Non-pigmented ciliary epithelial cell (primary cell): ENCODE data around the gene NXF1.
A peak's percentile ranks its signal among the peaks of the same experiment; 100 is the strongest.
"Not testable (repeated sequence)": the region's sequence is repeated elsewhere in the genome, so short reads cannot be mapped to it uniquely, and the experiment has no call there.

Experiments
- DNase-seq: peaks from one replicate; pipeline ENCODE4 v3.0.0-alpha.2; 2010; ENCODE audit warnings: low read depth

The NXF1 gene

GRCh38 chr11:62787005-62787759, 18.1 kb downstream of the NXF1 start, which contains the start of gene TMEM179B:
TMEM179B (plus strand) TSS chr11:62787402; CDS start chr11:62787432, 30 bp downstream.
- DNase-seq = peak; percentile 93

GRCh38 chr11:62786318-62787004, 18.8 kb downstream of the NXF1 start:
- DNase-seq = no peak

- DNase-seq = no peak
These were observed 22.5 kb downstream of the NXF1 start for GRCh38 chr11:62782753-62783152.

- no peak for DNase-seq
These were observed 26.8 kb downstream of the NXF1 start for GRCh38 chr11:62778441-62778840.

- DNase-seq = no peak
These were observed 27.9 kb downstream of the NXF1 start for GRCh38 chr11:62777389-62777788.

- no peak for DNase-seq
These were observed 29.6 kb downstream of the NXF1 start for GRCh38 chr11:62775646-62776045.

- no peak for DNase-seq
These were observed 30.8 kb downstream of the NXF1 start for GRCh38 chr11:62774407-62774806.

- DNase-seq = peak; percentile 80
These were observed 33.9 kb downstream of the NXF1 start, which contains the start of gene TAF6L for GRCh38 chr11:62771144-62772021. TAF6L (plus strand) TSS chr11:62771396; CDS start chr11:62775784, 4,388 bp downstream.

GRCh38 chr11:62770778-62771143, 34.5 kb downstream of the NXF1 start:
- no peak for DNase-seq

GRCh38 chr11:62760867-62761227, 44.4 kb downstream of the NXF1 start:
- DNase-seq = not testable (repeated sequence)

GRCh38 chr11:62757846-62758788, 47.1 kb downstream of the NXF1 start:
- no peak for DNase-seq

GRCh38 chr11:62755086-62755615, 50.1 kb downstream of the NXF1 start:
- DNase-seq = no peak

- peak; percentile 99 for DNase-seq
These were observed 51.3 kb downstream of the NXF1 start, which contains the start of gene ZBTB3 for GRCh38 chr11:62753736-62754603. ZBTB3 (minus strand) TSS chr11:62754160; CDS start chr11:62753664, 496 bp downstream.

- DNase-seq = no peak
These were observed 52.1 kb downstream of the NXF1 start for GRCh38 chr11:62752994-62753735.

- DNase-seq = no peak
These were observed 53.0 kb downstream of the NXF1 start for GRCh38 chr11:62752177-62752785.

GRCh38 chr11:62749931-62750330, 55.3 kb downstream of the NXF1 start:
- not testable (repeated sequence) for DNase-seq

- no peak for DNase-seq
These were observed 57.6 kb downstream of the NXF1 start for GRCh38 chr11:62747475-62748160.
